Activated T-cell treated with anti-CD3 and anti-CD28 coated beads for 4 hours (primary cell): ENCODE measurements around the gene ACAN.
A peak's percentile ranks its signal among the peaks of the same experiment; 100 is the strongest.

Source experiments
- DNase-seq: peaks from one replicate; pipeline ENCODE4 v3.0.0-alpha.2; 2020

The ACAN gene

GRCh38 chr15:88802250-88802990 is 816 bp upstream of the ACAN start:
- DNase-seq = no peak

GRCh38 chr15:88802991-88803240 is 320 bp upstream of the ACAN start:
- no peak for DNase-seq

- DNase-seq = no peak
Observed at GRCh38 chr15:88803920-88804247, 648 bp downstream of the ACAN start.

- DNase-seq = no peak
Observed at GRCh38 chr15:88804257-88804656, 1.0 kb downstream of the ACAN start.

- DNase-seq = no peak
Observed at GRCh38 chr15:88805031-88805780, 2.0 kb downstream of the ACAN start.

- no peak for DNase-seq
Observed at GRCh38 chr15:88810446-88810845, 7.2 kb downstream of the ACAN start.

GRCh38 chr15:88812133-88812532 is 8.9 kb downstream of the ACAN start:
- no peak for DNase-seq

- no peak for DNase-seq
Observed at GRCh38 chr15:88813960-88814359, 10.7 kb downstream of the ACAN start.

- no peak for DNase-seq
Observed at GRCh38 chr15:88814393-88814792, 11.2 kb downstream of the ACAN start.

- no peak for DNase-seq
Observed at GRCh38 chr15:88818920-88819319, 15.7 kb downstream of the ACAN start.

GRCh38 chr15:88821993-88822392 is 18.8 kb downstream of the ACAN start:
- no peak for DNase-seq

GRCh38 chr15:88828791-88829190 is 25.6 kb downstream of the ACAN start:
- no peak for DNase-seq

GRCh38 chr15:88830016-88830415 is 26.8 kb downstream of the ACAN start:
- no peak for DNase-seq

- no peak for DNase-seq
Observed at GRCh38 chr15:88832820-88833730, 29.8 kb downstream of the ACAN start.

GRCh38 chr15:88833731-88834100 is 30.5 kb downstream of the ACAN start:
- no peak for DNase-seq

GRCh38 chr15:88834211-88834812 is 31.1 kb downstream of the ACAN start:
- peak; percentile 2 for DNase-seq

GRCh38 chr15:88835119-88835518 is 31.9 kb downstream of the ACAN start:
- DNase-seq = no peak

- DNase-seq = no peak
Observed at GRCh38 chr15:88835646-88836045, 32.4 kb downstream of the ACAN start.

- DNase-seq = no peak
Observed at GRCh38 chr15:88838667-88839066, 35.4 kb downstream of the ACAN start.

GRCh38 chr15:88839146-88839545 is 35.9 kb downstream of the ACAN start:
- no peak for DNase-seq

- DNase-seq = no peak
Observed at GRCh38 chr15:88839961-88840360, 36.7 kb downstream of the ACAN start.

GRCh38 chr15:88841236-88841635 is 38.0 kb downstream of the ACAN start:
- DNase-seq = no peak

- no peak for DNase-seq
Observed at GRCh38 chr15:88842156-88842555, 38.9 kb downstream of the ACAN start.

GRCh38 chr15:88843334-88843733 is 40.1 kb downstream of the ACAN start:
- no peak for DNase-seq
